Stimulated activated CD8-positive, alpha-beta memory T cell treated with anti-CD3 and anti-CD28 coated beads, Interleukin-12 subunit alpha, Interleukin-12 subunit beta, amount 100 ng/mL, for 24 hours (primary cell): ENCODE data around the gene SPTLC2.
A peak's percentile ranks its signal among the peaks of the same experiment; 100 is the strongest.

Experiments used
- DNase-seq: peaks from one replicate; pipeline ENCODE4 v3.0.0-alpha.2; 2020; ENCODE audit errors: extremely low read depth

SPTLC2 gene

DNA sequence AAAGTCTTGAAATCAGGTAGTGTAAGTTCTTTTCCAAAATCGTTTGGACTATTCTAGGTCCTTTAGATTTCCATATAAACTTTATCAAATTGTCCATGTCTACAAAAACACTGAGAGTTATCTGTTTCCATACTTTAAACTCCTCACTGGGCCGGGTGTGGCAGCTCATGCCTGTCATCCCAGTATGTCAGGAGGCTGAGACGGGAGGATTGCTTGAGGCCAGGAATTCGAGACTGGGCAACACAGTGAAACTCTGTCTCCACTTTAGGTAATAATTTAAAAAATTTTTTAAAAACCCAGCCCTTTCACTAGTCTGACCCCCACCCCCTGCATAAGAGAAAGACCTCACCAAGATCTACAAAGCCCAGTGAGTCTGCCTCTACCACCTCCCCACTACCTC is 111.4 kb downstream of the SPTLC2 start:
- no peak for DNase-seq

GRCh38 chr14:77503138-77503537 is 113.3 kb downstream of the SPTLC2 start:
- no peak for DNase-seq

- DNase-seq: no peak
These were observed 114.2 kb downstream of the SPTLC2 start for GRCh38 chr14:77502109-77502782.

- no peak for DNase-seq
These were observed 117.4 kb downstream of the SPTLC2 start for GRCh38 chr14:77498984-77499527.

- DNase-seq: peak; percentile 7
These were observed 118.1 kb downstream of the SPTLC2 start, which contains the start of gene ISM2 for GRCh38 chr14:77498120-77498979. ISM2 (minus strand) TSS chr14:77498816; CDS start chr14:77498793, 23 bp downstream.

DNA sequence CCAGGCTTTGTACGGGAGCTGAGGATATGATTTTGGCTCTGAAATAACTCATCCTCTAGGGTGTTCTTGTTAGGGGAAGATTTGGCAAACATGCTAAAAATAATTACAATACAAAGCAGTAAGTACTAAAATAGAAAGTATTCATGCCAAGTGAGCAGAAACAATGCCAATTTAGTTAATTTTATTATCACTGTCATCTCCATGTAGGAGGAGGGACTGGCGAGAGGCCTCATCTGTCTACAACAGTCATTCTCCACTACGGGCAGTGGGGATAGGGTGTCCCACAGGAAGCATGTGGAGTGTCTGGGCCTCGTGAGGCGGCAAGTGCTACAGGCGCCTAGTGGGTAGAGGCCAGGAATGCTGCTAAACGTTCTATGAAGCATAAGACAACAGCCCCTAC is 121.1 kb downstream of the SPTLC2 start:
- DNase-seq: no peak

DNA sequence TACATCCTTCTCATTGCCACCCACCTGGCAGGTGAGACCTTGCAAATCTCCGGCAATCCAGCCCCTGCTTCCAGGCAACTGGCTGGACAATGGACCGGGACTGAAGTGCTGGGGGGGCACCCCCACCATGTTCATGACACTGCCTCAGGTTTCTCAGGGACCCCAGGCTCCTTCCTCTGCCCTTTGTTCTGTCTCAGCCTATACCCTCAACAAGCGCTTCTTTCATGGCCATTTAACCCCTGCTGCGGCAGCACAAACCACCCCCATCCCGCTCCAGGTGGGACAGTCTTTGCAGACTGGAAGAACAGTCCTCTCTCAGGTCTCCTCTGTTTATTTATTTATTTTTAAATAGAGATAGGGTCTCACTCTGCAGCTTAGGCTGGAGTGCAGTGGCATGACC is 125.4 kb downstream of the SPTLC2 start:
- DNase-seq: no peak

GRCh38 chr14:77490347-77490986 is 126.0 kb downstream of the SPTLC2 start:
- no peak for DNase-seq

- DNase-seq: no peak
These were observed 127.4 kb downstream of the SPTLC2 start for GRCh38 chr14:77489041-77489440.

DNA sequence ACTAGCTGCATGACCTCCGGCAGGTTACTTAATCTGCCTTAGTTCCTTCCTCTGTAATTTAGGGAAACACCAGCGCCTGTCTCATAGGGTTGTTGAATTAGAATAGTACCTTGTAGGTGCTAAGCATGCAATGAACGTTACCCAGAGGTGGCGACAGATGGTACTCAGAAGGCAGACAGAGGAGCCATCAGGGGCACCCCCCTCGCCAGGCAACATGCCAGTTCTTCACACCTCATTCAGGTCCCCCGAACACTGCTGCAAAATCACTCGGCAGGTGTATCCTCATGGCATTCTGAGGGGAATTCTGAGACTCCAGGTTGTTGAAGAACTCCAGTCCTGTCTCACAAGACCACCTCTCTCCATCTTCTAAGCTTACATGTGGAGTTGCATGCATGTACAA is 127.9 kb downstream of the SPTLC2 start:
- DNase-seq: no peak

DNA sequence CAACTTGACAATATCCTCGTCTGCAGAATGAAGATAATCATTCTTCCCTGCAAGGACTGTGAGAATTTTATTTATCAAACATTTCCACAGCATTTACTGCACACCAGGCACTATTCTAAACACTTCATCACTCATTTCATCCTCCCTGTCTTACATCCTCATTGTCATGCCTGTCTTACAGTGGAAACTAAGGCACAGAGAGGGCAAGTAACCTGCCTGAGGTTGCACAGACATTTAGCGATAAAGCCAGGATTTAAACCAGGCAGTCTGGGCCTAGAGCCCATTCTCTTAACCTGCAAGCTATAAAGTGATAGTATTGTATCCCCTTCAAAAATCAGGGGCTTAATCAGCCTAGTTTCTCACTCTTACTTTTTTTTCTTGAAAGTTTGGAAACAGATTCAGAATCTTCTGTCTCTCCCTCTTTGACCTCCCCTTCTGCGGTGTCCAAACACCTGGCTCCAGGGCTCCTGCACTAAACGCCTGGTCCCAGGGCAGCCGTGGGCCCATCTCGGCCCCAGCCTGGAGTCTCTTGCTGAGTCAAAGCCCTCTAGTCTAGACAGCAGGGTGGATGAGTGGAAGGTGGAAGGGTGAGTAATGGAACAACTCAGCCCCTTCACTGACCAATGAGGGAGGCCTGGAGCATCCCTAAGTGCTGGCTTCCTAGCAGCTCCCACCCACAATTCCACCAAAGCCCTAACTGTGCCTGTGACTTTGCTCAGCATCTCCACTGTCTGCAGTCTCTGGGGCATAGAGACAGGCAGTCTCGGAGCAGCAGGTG is 130.3 kb downstream of the SPTLC2 start:
- DNase-seq: no peak

- DNase-seq: no peak
These were observed 131.2 kb downstream of the SPTLC2 start for GRCh38 chr14:77485256-77485655.

DNA sequence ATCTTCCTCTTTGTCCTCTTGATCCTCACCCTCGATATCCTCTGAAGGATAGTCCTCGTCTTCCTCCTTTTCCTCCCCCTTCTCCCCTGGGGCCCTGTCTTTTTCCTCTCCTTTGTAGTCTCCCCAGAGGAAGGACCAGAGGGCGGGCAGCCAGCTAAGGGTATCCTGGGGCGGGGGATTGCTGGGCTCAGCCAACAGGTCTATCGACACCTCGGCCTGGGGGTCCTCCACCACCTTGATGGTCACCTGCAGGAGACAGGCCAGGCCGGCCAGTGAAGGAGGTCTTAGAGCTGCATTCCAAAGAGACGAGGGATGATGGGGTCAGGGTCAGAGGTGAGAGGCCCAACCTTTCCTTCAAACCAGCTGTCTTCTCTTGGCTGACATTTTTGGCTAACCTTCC is 134.0 kb downstream of the SPTLC2 start:
- no peak for DNase-seq

DNA sequence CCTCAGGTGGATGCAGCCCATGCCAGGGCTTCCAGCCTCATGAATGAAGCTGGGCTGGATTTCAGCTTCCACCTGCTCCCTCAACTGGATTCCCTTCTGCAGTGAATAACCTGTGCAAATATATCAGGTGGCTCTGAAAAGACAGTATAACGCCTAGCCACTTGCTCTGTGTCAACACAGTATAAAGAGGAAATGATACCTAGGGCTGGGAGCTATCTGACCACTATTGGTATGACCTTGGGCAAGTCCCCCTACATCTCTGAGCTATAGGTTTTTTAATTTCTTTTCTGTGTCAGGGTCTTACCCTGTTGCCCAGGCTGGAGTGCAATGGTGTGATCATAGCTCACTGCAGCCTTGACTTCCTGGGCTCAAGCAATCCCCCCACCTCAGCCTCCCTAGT is 137.6 kb downstream of the SPTLC2 start:
- no peak for DNase-seq

DNA sequence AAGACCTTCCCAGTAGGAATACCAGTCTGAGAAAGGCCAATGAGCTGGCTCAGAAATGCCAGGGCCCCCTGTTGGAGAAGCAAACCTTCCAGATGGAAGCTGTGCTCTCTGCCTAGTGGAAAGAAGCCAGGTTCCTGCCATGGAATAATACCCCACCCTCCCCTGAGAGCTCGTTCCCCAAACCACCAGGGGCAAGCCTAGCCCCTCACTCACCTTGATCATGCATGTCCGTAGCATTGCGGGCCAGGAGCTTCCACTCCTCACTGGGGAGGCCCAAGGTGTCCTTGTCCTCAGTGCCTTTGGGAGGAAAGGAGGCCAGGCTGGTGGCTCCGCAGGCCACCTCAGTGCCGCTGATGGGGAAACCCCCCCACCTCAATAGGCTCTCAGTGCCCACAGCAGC is 138.4 kb downstream of the SPTLC2 start:
- no peak for DNase-seq

- DNase-seq: no peak
These were observed 140.9 kb downstream of the SPTLC2 start for GRCh38 chr14:77475432-77476115.

GRCh38 chr14:77474479-77475177 is 141.8 kb downstream of the SPTLC2 start:
- no peak for DNase-seq

DNA sequence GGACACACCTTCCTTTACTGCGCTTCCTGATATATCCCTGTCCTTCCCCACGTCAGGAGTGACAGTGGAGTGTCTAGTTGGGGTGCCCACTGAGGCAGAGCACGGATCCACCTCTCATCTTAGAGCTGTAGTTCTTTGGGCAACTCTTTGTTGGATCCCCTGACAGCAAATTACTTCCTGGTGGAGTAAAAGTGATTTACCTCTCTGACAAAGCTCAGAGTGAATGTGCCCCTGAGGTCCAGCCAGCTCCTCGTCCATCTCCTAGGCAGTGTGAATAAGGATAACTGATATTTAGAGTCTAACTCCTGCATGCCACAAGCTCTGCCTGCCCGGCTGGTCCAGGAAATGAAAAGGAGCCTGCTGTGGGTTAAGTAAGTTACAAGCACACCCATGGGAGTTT is 142.5 kb downstream of the SPTLC2 start:
- no peak for DNase-seq

DNA sequence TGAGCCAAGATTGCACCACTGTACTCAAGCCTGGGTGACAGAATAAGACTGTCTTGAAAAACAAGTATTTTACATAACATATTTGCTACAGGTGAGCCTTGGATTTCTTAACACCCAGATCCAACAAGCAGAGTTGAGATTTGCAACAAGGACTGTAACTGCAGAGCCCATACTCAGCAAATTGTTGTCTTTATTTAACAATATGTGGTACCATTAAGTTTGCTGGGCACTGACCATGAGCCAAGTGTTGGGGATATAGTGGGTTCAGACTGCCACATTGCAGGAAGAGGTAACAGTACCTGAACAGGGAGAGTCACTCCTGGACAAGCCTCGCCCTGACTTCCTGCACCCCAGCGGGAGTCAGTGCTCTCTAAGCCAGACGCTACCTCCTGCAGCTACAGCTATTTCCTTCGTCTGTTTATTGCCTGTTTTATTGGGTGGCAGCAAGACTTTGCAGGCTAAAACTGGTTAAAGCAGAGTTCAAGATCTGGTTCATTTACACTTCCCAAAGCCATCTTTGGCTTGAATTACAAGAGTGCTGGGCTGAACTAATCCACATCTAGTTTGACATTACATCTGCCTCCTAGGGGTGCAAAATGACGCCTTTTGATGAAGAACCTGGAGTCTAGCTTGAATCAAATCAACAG is 146.1 kb downstream of the SPTLC2 start:
- no peak for DNase-seq

GRCh38 chr14:77469539-77469938 is 146.9 kb downstream of the SPTLC2 start:
- no peak for DNase-seq
